ENCODE measurements around the gene LIX1.

The LIX1 gene

DNA sequence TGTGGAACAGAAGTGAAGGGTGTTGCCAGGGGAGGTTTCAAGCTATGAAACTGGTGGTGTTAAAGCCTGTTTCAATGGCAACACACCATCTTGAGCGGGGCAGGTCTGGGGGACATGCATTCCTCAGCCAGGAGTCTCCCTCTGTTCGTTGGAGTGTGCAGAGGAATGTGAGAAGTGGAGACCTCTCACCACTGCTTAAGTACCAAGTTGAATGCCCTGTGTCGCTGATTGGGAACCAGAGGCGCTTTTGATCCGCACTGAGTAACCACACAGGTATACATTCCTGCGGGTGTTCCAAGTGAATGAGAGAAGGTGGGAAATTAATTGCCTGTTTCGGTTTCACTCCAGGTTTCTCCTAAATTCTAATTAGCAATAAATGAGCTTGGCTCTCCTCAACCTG is 99.4 kb downstream of the LIX1 start:
- H3K27ac ChIP-seq (ENCODE audit: low read length): no peak overlapping the region

More for the DNA sequence above, 99.4 kb downstream of the LIX1 start:
- Histone ChIP-seq H3K9ac (ENCODE audit: low read depth, low read length) (no peak overlapping the region), H3K4me3 (ENCODE audit: low read length) (no peak overlapping the region), H3K27me3 (ENCODE audit: insufficient read depth, low read length) (no peaks in the 10 kb centered on the region), H3K4me1 (ENCODE audit: insufficient read depth, low read length) (peaks cover 6% of the 10 kb centered on the region; the same call in 1 of the 2 replicates), H3K9me3 (ENCODE audit: insufficient read depth, low read depth, low read length) (no peaks in the 10 kb centered on the region), H3K36me3 (ENCODE audit: insufficient read depth, low read depth, low read length) (no peaks in the 10 kb centered on the region)

All from iPS-20b (cell line).